Ascending aorta (tissue), 2 donors: ENCODE results near the gene KAZALD1. TPM values are rescaled to one million over a fixed set of nuclear protein-coding genes. Genes with fewer than 3 reads are reported as not detected.

Source experiments
- DNase-seq, 2 donors: peaks; one replicate each; pipeline ENCODE4 v3.0.0-alpha.2; 2019; ENCODE audit warnings: low spot score in 2 of 2
- H3K27ac ChIP-seq, 2 donors: fragments of 200-600 bp; sonication (generic); one replicate each; pipeline ENCODE4 v1.5.1; 2016 to 2017; ENCODE audit warnings: mild to moderate bottlenecking in 1 of 2
- H3K27me3 ChIP-seq: fragments of 200-600 bp; sonication (generic); one replicate; pipeline ENCODE4 v1.5.1; 2017
- H3K36me3 ChIP-seq, 2 donors: fragments of 200-600 bp; sonication (generic); one replicate each; pipeline ENCODE4 v1.5.1; 2016
- H3K4me1 ChIP-seq, 2 donors: fragments of 200-600 bp; sonication (generic); one replicate each; pipeline ENCODE4 v1.5.1; 2016 to 2017; ENCODE audit warnings: mild to moderate bottlenecking in 1 of 2
- H3K4me3 ChIP-seq, 2 donors: fragments of 200-600 bp; sonication (generic); one replicate each; pipeline ENCODE4 v1.5.1; 2016 to 2017; ENCODE audit warnings: mild to moderate bottlenecking in 1 of 2
- H3K9me3 ChIP-seq, 2 donors: fragments of 200-600 bp; sonication (generic); one replicate each; pipeline ENCODE4 v1.5.1; 2016
- CTCF ChIP-seq, 3 experiments: fragments of 200-600 bp in 2 of 3; fragments of 450-650 bp in 1 of 3; sonication (generic) in 2 of 3; IDR thresholded peaks; one replicate each; pipeline ENCODE4 v1.5.1; 2016 to 2019; ENCODE audit warnings: antibody characterized with exemption in 3 of 3, mild to moderate bottlenecking in 1 of 3, moderate library complexity in 1 of 3
- intact Hi-C: fragments of 100-400 bp; cut with DNase I; formaldehyde crosslinking; loops from one replicate; pipeline ENCODE4 v1.15.1; 2023
- total RNA-seq: library from RNA; depleted of rRNA; stranded (reverse); fragments of >200 nt; gene quantifications from one replicate; pipeline ENCODE4 v1.1.0, GENCODE V29; 2016

KAZALD1 gene
- total RNA-seq, 1 donor from 2014 or later: 5.7 TPM

GRCh38 chr10:101027106-101027720 is 34.6 kb upstream of the KAZALD1 start:
- H3K27ac ChIP-seq: no peak overlapping the region
- no peaks in the 10 kb centered on the region for H3K36me3 ChIP-seq
- no peak for TF ChIP-seq CTCF (IDR thresholded peaks at IDR 0.05)
- intact Hi-C loops: no loop called here
- DNase-seq: no peak
- H3K4me1 ChIP-seq: peaks cover 7 to 8% of the 10 kb centered on the region in 2 donors
- no peaks in the 10 kb centered on the region for H3K27me3 ChIP-seq
- no peaks in the 10 kb centered on the region for H3K9me3 ChIP-seq
- no peak overlapping the region for H3K4me3 ChIP-seq

GRCh38 chr10:101028446-101029337 is 33.1 kb upstream of the KAZALD1 start:
- no peak overlapping the region for H3K27ac ChIP-seq
- TF ChIP-seq CTCF (IDR thresholded peaks at IDR 0.05): no peak
- intact Hi-C loops: no loop called here
- no peak for DNase-seq
- H3K4me1 ChIP-seq: peaks cover 16 to 18% of the 10 kb centered on the region in 2 donors
- H3K36me3 ChIP-seq: no peaks in the 10 kb centered on the region
- H3K27me3 ChIP-seq: no peaks in the 10 kb centered on the region
- no peaks in the 10 kb centered on the region for H3K9me3 ChIP-seq
- H3K4me3 ChIP-seq: no peak overlapping the region

- Histone ChIP-seq H3K36me3 (peaks cover 4 to 5% of the 10 kb centered on the region in 2 donors), H3K4me3 (peak overlapping the region in 1 of 2 donors; percentile 92), H3K4me1 (peaks cover 20 to 26% of the 10 kb centered on the region in 2 donors), H3K9me3 (no peaks in the 10 kb centered on the region), H3K27ac (no peak overlapping the region), H3K27me3 (no peaks in the 10 kb centered on the region)
- no peak for TF ChIP-seq CTCF (IDR thresholded peaks at IDR 0.05)
- intact Hi-C loops: loop anchor here (10.0 kb wide), 1 partner anchor 115 kb away; the partner anchor contains the start of gene SLF2
- DNase-seq: no peak
Measured at GRCh38 chr10:101029520-101030295, 32.1 kb upstream of the KAZALD1 start.

GRCh38 chr10:101030496-101031127 is 31.2 kb upstream of the KAZALD1 start:
- intact Hi-C loops: loop anchor here (1.0 to 10.0 kb wide), 4 partner anchors 12 to 116 kb away; partner anchors contain the start of genes KAZALD1 and SLF2
- H3K36me3 ChIP-seq: peaks cover 13 to 14% of the 10 kb centered on the region in 2 donors
- peaks cover 20 to 30% of the 10 kb centered on the region in 2 donors for H3K4me1 ChIP-seq
- H3K27ac ChIP-seq: peak overlapping the region; percentile 99
- no peaks in the 10 kb centered on the region for H3K9me3 ChIP-seq
- TF ChIP-seq CTCF (IDR thresholded peaks at IDR 0.05): no peak
- H3K4me3 ChIP-seq: peak overlapping the region; percentile 72 to 92
- DNase-seq: no peak
- no peaks in the 10 kb centered on the region for H3K27me3 ChIP-seq
